ENCODE data around the gene RCBTB1. TPM values are rescaled to one million over a fixed set of nuclear protein-coding genes. Genes with fewer than 3 reads are reported as not detected.
"Not testable (repeated sequence)": the region's sequence is repeated elsewhere in the genome, so short reads cannot be mapped to it uniquely, and the experiment has no call there.

RCBTB1 gene
- total RNA-seq, 4 donors from 2014 or later = 13.2 to 29.1 (median 20.1) TPM

DNA sequence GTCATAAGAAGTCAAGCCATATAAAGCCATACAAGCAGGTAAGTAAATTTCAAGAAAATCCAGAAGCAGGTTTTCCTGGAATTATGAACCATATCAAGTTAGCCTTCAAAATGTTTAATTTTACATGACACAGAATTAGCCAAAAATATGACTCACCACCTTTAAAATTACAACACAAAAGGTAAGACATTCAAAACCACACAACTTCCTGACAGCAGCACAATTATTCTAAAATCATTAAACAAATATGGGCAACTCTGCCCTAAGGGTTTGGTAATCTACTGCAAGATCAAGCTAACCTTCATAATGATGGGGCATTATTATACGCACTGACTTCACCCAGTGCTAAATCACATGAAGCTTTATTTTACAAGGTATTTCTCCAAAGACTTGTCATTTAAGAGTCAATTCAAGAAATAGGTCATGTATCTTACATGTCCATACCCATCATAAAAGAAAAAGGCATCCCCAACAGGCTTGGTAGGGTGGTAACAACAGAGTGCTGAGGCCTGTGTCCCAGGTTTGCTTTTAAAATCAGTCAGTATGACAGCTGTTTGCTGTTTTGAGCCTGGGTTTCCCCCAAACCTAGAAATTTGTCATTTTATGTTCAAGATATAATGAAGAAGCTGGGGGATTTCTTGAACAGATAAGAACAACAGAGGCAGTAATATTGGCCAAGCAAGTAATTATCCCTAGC is 15.2 kb downstream of the RCBTB1 start:
- H3K9me3 ChIP-seq = no peaks in the 10 kb centered on the region
- TF ChIP-seq, protein P1, sequence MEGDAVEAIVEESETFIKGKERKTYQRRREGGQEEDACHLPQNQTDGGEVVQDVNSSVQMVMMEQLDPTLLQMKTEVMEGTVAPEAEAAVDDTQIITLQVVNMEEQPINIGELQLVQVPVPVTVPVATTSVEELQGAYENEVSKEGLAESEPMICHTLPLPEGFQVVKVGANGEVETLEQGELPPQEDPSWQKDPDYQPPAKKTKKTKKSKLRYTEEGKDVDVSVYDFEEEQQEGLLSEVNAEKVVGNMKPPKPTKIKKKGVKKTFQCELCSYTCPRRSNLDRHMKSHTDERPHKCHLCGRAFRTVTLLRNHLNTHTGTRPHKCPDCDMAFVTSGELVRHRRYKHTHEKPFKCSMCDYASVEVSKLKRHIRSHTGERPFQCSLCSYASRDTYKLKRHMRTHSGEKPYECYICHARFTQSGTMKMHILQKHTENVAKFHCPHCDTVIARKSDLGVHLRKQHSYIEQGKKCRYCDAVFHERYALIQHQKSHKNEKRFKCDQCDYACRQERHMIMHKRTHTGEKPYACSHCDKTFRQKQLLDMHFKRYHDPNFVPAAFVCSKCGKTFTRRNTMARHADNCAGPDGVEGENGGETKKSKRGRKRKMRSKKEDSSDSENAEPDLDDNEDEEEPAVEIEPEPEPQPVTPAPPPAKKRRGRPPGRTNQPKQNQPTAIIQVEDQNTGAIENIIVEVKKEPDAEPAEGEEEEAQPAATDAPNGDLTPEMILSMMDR (IDR thresholded peaks at IDR 0.05) = no peak
- TF ChIP-seq POLR2AphosphoS5 (IDR thresholded peaks at IDR 0.05) = no peak
- no peak for TF ChIP-seq POLR2A (IDR thresholded peaks at IDR 0.05)
- TF ChIP-seq EP300 (IDR thresholded peaks at IDR 0.05) = no peak
- WGBS, 2 donors (ENCODE audit: low coverage in 1 of 2) = 86 to 100% methylated on average over 1 of the region's 1 CpG
- H3K27me3 ChIP-seq = no peaks in the 10 kb centered on the region
- no peak overlapping the region for H3K4me3 ChIP-seq
- no peak for ATAC-seq
- peaks cover 0 to 11% of the 10 kb centered on the region in 2 donors for H3K36me3 ChIP-seq
- no peak overlapping the region for H3K27ac ChIP-seq
- peaks cover 0 to 11% (median 0%) of the 10 kb centered on the region in 3 donors for H3K4me1 ChIP-seq

DNA sequence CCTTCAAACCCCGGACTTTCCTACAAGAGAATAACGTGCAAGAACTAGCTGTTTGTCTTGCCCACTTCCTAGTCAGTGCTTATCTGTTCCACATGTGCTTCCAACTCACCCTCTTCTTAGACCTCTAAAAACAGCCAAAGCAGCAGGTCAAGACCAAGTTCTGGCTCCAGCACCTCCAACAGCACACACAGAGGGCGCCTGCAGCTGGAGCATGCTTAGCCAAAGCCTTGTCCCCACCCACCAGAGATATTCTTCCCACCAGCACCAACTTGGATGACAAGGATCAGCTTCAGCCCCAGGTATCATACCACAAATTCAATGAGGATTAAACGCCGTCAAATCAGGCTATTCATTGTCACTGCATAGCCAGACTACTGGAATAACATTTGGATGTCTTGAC is 17.9 kb downstream of the RCBTB1 start:
- Histone ChIP-seq H3K4me3 (no peak overlapping the region), H3K27me3 (no peaks in the 10 kb centered on the region), H3K4me1 (peaks cover 0 to 11% (median 0%) of the 10 kb centered on the region in 3 donors), H3K27ac (no peak overlapping the region), H3K36me3 (peaks cover 0 to 27% of the 10 kb centered on the region in 2 donors), H3K9me3 (no peaks in the 10 kb centered on the region)
- TF ChIP-seq POLR2A (IDR thresholded peaks at IDR 0.05) (no peak), POLR2AphosphoS5 (IDR thresholded peaks at IDR 0.05) (no peak), EP300 (IDR thresholded peaks at IDR 0.05) (no peak)
- TF ChIP-seq, protein P1 (IDR thresholded peaks at IDR 0.05) = no peak
- 86 to 92% methylated on average over 3 of the region's 5 CpGs for WGBS, 2 donors (ENCODE audit: low coverage in 1 of 2)
- no peak for ATAC-seq

DNA sequence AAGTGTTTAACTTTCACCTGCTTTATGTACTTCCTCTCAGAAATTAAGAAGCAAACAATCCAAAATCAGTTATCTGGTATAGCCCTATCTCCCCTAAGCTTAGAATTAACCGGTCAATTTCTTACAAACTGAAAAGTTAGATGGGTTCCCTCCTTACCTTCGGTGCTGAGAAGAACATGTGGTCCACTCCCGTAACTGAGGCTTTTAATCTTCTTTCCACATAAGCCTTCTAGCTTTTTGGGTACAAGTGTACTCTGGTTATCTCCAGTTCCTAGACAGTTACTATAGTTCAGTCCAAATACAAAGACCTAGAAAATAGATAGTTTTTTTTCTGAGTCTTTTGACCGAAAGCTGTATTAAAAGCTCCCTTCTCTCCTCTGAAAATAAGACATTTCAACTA is 18.9 kb downstream of the RCBTB1 start:
- no peaks in the 10 kb centered on the region for H3K27me3 ChIP-seq
- TF ChIP-seq POLR2A (IDR thresholded peaks at IDR 0.05) (no peak), EP300 (IDR thresholded peaks at IDR 0.05) (no peak), POLR2AphosphoS5 (IDR thresholded peaks at IDR 0.05) (no peak)
- TF ChIP-seq, protein P1 (IDR thresholded peaks at IDR 0.05) = no peak
- WGBS, 2 donors (ENCODE audit: low coverage in 1 of 2) = 97 to 99% methylated on average over 4 of the region's 4 CpGs
- H3K36me3 ChIP-seq = peaks cover 0 to 30% of the 10 kb centered on the region in 2 donors
- no peaks in the 10 kb centered on the region for H3K9me3 ChIP-seq
- peaks cover 0 to 11% (median 0%) of the 10 kb centered on the region in 3 donors for H3K4me1 ChIP-seq
- no peak for ATAC-seq
- no peak overlapping the region for H3K27ac ChIP-seq
- no peak overlapping the region for H3K4me3 ChIP-seq

DNA sequence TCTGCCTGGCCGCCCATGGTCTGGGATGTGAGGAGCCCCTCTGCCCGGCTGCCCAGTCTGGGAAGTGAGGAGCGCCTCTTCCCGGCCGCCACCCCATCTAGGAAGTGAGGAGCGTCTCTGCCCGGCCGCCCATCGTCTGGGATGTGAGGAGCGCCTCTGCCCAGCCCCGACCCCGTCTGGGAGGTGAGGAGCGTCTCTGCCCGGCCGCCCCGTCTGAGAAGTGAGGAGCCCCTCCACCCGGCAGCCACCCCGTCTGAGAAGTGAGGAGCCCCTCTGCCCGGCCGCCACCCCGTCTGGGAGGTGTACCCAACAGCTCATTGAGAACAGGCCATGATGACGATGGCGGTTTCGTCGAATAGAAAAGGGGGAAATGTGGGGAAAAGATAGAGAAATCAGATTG is 19.9 kb downstream of the RCBTB1 start:
- no CpG with 5 or more reads among the region's 25 CpGs for WGBS, 2 donors (ENCODE audit: low coverage in 1 of 2)
- H3K9me3 ChIP-seq, ATAC-seq, H3K27ac ChIP-seq, H3K27me3 ChIP-seq, H3K4me3 ChIP-seq: not testable (repeated sequence)
- peaks cover 0 to 11% (median 0%) of the 10 kb centered on the region in 3 donors for H3K4me1 ChIP-seq
- H3K36me3 ChIP-seq = peaks cover 0 to 40% of the 10 kb centered on the region in 2 donors

DNA sequence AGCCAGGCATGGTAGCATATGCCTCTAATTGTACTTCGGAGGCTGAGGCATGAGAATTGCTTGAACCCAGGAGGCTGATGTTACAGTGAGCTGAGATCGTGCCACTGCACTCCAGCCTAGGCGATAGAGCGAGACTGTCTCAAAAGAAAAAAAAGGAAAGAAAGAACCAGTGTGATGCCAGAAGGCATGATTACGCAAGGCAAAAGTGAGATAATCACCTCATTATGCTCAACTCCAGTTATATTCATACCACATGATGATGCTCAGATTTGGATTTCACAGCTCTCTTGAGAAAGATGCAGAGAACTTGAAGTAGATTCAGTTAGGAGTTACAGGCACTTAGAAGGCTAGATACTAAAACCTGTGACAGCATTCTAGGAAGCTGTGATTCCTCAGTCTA is 21.8 kb downstream of the RCBTB1 start:
- TF ChIP-seq, protein P1 (IDR thresholded peaks at IDR 0.05) = no peak
- TF ChIP-seq POLR2A (IDR thresholded peaks at IDR 0.05) (no peak), POLR2AphosphoS5 (IDR thresholded peaks at IDR 0.05) (no peak), EP300 (IDR thresholded peaks at IDR 0.05) (no peak)
- ATAC-seq = no peak
- WGBS, 2 donors (ENCODE audit: low coverage in 1 of 2) = 86% methylated on average over 1 of the region's 5 CpGs; no CpG with 5 or more reads in 1 of the 2 donors
- Histone ChIP-seq H3K9me3 (no peaks in the 10 kb centered on the region), H3K27ac (no peak overlapping the region), H3K36me3 (peaks cover 0 to 60% of the 10 kb centered on the region in 2 donors), H3K27me3 (no peaks in the 10 kb centered on the region), H3K4me3 (no peak overlapping the region), H3K4me1 (no peaks in the 10 kb centered on the region)

All from gastroesophageal sphincter (tissue), 4 donors.